PC-3 (cell line): ENCODE results near the gene LOXHD1. TPM values are rescaled to one million over a fixed set of nuclear protein-coding genes. Genes with fewer than 3 reads are reported as not detected.

Experiments
- ATAC-seq: fragments of 200-7000 bp; cut with Tn5 transposase; 2 replicates; pipeline ENCODE4 v1.9.1; 2020; ENCODE audit warnings: mild to moderate bottlenecking, moderate library complexity
- BruUV-seq: library from RNA; stranded (reverse); fragments of 400-500 nt; replicated peaks from 2 replicates; lab custom pipeline; 2021; lab: Mats Ljungman, UMichigan
- CTCF ChIA-PET: fragments of 300-600 bp; sonication (Branson Sonifier 250); formaldehyde crosslinking; loops from one replicate; lab custom pipeline; 2022; ENCODE audit warnings: antibody characterized with exemption; lab: Charles Lee
- POLR2A ChIA-PET: fragments of 300-600 bp; sonication (Branson Sonifier 250); formaldehyde crosslinking; loops from one replicate; lab custom pipeline; 2022; ENCODE audit warnings: antibody characterized with exemption; ENCODE audit not compliant: unreplicated experiment; lab: Charles Lee
- DNase-seq: peaks from one replicate; pipeline ENCODE4 v3.0.0-alpha.2; 2015
- H2AFZ ChIP-seq: fragments of 300-600 bp; sonication (generic); 2 replicates; pipeline ENCODE4 v1.6.0; 2016; ENCODE audit warnings: antibody characterized with exemption, low read length
- H3F3A ChIP-seq: fragments of 300-600 bp; sonication (generic); one replicate; pipeline ENCODE4 v1.6.0; 2017; ENCODE audit warnings: antibody characterized with exemption, low read length, control low read depth, mild to moderate bottlenecking; ENCODE audit not compliant: unreplicated experiment
- H3K27ac ChIP-seq: fragments of 300-600 bp; sonication (generic); 2 replicates; pipeline ENCODE4 v1.5.1; 2016; ENCODE audit warnings: mild to moderate bottlenecking, low read length
- H3K27me3 ChIP-seq: fragments of 300-600 bp; sonication (generic); 2 replicates; pipeline ENCODE4 v1.6.1; 2016; ENCODE audit warnings: low read length, mixed read lengths
- H3K36me3 ChIP-seq: fragments of 300-600 bp; sonication (generic); 2 replicates; pipeline ENCODE4 v1.6.1; 2016; ENCODE audit warnings: low read depth, mixed run types, low read length, mixed read lengths
- H3K4me1 ChIP-seq: fragments of 300-600 bp; sonication (generic); 2 replicates; pipeline ENCODE4 v1.5.1; 2016; ENCODE audit warnings: low read length; ENCODE audit not compliant: insufficient read depth
- H3K4me2 ChIP-seq: fragments of 300-600 bp; sonication (generic); 2 replicates; pipeline ENCODE4 v1.6.0; 2016; ENCODE audit warnings: low read length
- H3K4me3 ChIP-seq: fragments of 300-600 bp; sonication (generic); 2 replicates; pipeline ENCODE4 v1.5.1; 2016; ENCODE audit warnings: mild to moderate bottlenecking, low read length, mixed read lengths
- H3K79me2 ChIP-seq: fragments of 300-600 bp; sonication (generic); 2 replicates; pipeline ENCODE4 v1.6.1; 2017; ENCODE audit warnings: low read length, mixed read lengths
- H3K9ac ChIP-seq: fragments of 300-600 bp; sonication (generic); 2 replicates; pipeline ENCODE4 v1.6.0; 2016; ENCODE audit warnings: mild to moderate bottlenecking, low read length
- H3K9me2 ChIP-seq: fragments of 300-600 bp; sonication (generic); replicated peaks from 2 replicates; pipeline ENCODE4 v1.6.1; 2016; ENCODE audit warnings: mixed run types, low read length, mixed read lengths
- H3K9me3 ChIP-seq: fragments of 300-600 bp; sonication (generic); 2 replicates; pipeline ENCODE4 v1.6.1; 2016; ENCODE audit warnings: low read length, mixed read lengths
- H4K20me1 ChIP-seq: fragments of 300-600 bp; sonication (generic); 2 replicates; pipeline ENCODE4 v1.6.1; 2016; ENCODE audit warnings: low read length, mixed read lengths
- EZH2 ChIP-seq: fragments of 300-600 bp; sonication (generic); IDR thresholded peaks from one replicate; pipeline ENCODE4 v1.6.1; 2017; ENCODE audit warnings: antibody characterized with exemption, mild to moderate bottlenecking, low read length; ENCODE audit not compliant: unreplicated experiment
- EZH2phosphoT487 ChIP-seq: fragments of 300-600 bp; sonication (generic); IDR thresholded peaks from 2 replicates; pipeline ENCODE4 v1.6.1; 2018; ENCODE audit warnings: mild to moderate bottlenecking, antibody characterized with exemption, low read length, borderline replicate concordance
- intact Hi-C: fragments of 100-400 bp; cut with micrococcal nuclease; formaldehyde crosslinking; loops from 2 replicates; pipeline ENCODE4 v1.9.0; 2023
- total RNA-seq: library from RNA; depleted of rRNA; stranded (reverse); fragments of >200 nt; gene quantifications from 2 replicates; pipeline ENCODE4 v1.2.3, GENCODE V29; 2014
- TF ChIP-seq, protein P1 (sequence below): fragments of 300-600 bp; sonication (generic); conservative IDR thresholded peaks from 2 replicates; pipeline ENCODE4 v1.5.1; 2017; ENCODE audit warnings: antibody characterized with exemption, low read depth, mild to moderate bottlenecking, low read length

LOXHD1 gene
- total RNA-seq, 1 experiment from 2014 or later, result not detected

DNA sequence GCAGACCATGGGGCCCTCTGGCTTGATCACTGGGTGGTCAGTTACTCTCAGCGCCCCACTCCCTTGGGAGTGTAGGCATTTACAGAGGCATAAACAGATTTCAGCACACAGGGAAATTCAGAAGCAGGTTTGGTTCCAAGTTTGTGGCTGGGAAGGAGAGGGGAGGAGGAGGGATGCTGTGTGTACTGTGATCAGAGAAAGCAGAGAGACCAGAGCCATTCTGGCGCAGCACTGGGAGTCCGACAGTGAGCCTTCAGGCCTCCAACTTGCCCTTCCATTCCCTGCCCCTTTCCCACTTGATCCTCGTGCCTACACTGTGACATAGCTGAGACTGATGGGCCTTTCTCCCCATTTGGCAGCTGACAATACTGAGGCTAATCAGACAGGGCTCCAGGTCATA lies 47.8 kb upstream of the LOXHD1 start:
- no peak for ATAC-seq
- TF ChIP-seq, protein P1, sequence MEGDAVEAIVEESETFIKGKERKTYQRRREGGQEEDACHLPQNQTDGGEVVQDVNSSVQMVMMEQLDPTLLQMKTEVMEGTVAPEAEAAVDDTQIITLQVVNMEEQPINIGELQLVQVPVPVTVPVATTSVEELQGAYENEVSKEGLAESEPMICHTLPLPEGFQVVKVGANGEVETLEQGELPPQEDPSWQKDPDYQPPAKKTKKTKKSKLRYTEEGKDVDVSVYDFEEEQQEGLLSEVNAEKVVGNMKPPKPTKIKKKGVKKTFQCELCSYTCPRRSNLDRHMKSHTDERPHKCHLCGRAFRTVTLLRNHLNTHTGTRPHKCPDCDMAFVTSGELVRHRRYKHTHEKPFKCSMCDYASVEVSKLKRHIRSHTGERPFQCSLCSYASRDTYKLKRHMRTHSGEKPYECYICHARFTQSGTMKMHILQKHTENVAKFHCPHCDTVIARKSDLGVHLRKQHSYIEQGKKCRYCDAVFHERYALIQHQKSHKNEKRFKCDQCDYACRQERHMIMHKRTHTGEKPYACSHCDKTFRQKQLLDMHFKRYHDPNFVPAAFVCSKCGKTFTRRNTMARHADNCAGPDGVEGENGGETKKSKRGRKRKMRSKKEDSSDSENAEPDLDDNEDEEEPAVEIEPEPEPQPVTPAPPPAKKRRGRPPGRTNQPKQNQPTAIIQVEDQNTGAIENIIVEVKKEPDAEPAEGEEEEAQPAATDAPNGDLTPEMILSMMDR, result no peak
- TF ChIP-seq EZH2, result no peak
- TF ChIP-seq EZH2phosphoT487, result no peak
- H3K36me3 ChIP-seq, result no peaks in the 10 kb centered on the region
- CTCF ChIA-PET, result no interaction called here
- no peaks in the 10 kb centered on the region for H3K9me3 ChIP-seq
- no peak overlapping the region for H3K27ac ChIP-seq
- no peaks in the 10 kb centered on the region for H3F3A ChIP-seq
- H2AFZ ChIP-seq, result no peak overlapping the region
- no peaks in the 10 kb centered on the region for H3K79me2 ChIP-seq
- H3K27me3 ChIP-seq, result no peaks in the 10 kb centered on the region
- H3K9ac ChIP-seq, result no peak overlapping the region
- no peak overlapping the region for H3K4me2 ChIP-seq
- BruUV-seq, result no TSS peak
- DNase-seq, result no peak
- H3K9me2 ChIP-seq, result no peaks in the 10 kb centered on the region
- H3K4me1 ChIP-seq, result peaks cover 7% of the 10 kb centered on the region; the same call in 1 of the 2 replicates
- intact Hi-C loops, result no loop called here
- POLR2A ChIA-PET, result no interaction called here
- no peak overlapping the region for H3K4me3 ChIP-seq
- no peaks in the 10 kb centered on the region for H4K20me1 ChIP-seq

DNA sequence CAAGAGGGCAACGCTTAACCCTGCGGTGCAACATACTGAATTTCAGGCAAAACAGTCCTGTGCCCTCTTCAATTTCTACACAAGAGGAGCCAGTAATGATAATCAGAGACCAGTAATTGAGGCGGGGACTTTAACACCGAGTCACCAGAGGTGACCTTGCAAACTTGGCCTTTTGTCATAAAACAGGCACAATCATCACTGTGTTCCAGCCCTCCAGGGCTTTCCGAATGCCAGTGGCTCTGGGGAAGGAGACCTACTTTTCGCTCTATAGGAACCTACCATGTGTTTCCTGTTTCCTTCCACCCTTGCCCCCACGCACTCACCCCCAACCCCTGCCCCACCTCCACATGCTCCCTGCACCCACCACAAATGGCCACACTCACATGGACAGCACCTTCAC lies 47.2 kb upstream of the LOXHD1 start:
- TF ChIP-seq, protein P1, result no peak
- no peak for TF ChIP-seq EZH2phosphoT487
- no peak for TF ChIP-seq EZH2
- no TSS peak for BruUV-seq
- CTCF ChIA-PET, result no interaction called here

DNA sequence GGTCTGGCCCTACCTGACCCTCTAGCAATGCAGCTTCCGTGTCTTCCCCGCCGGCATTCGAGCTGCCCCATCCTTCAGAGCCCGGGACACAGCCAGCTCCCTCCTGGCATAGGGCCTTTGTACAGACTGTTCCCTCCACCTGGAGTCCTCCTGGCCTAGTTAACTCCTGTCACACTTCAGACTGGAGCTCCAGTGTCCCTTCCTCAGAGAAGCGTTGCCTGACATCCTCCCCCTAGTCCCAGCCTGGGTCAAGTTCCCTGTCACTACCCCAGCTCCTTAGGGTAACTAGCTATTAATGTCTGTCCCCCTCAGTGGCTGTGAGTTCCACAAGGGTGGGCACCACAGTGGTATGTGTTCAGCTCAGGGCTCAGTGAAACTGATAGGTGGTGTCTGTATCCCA lies 45.5 kb upstream of the LOXHD1 start:
- Histone ChIP-seq H3F3A (no peaks in the 10 kb centered on the region), H3K4me2 (no peak overlapping the region), H3K9ac (no peak overlapping the region), H4K20me1 (no peaks in the 10 kb centered on the region), H3K9me2 (no peaks in the 10 kb centered on the region), H3K4me3 (no peak overlapping the region), H3K27me3 (no peaks in the 10 kb centered on the region), H3K27ac (no peak overlapping the region), H2AFZ (no peak overlapping the region), H3K79me2 (no peaks in the 10 kb centered on the region), H3K9me3 (no peaks in the 10 kb centered on the region), H3K36me3 (no peaks in the 10 kb centered on the region), H3K4me1 (peaks cover 7% of the 10 kb centered on the region; the same call in 1 of the 2 replicates)
- no peak for TF ChIP-seq EZH2
- TF ChIP-seq EZH2phosphoT487, result no peak
- TF ChIP-seq, protein P1, result no peak
- ATAC-seq (no peak), DNase-seq (no peak)
- BruUV-seq, result no TSS peak
- CTCF ChIA-PET, result no interaction called here
- intact Hi-C loops, result no loop called here
- POLR2A ChIA-PET, result no interaction called here

More for the DNA sequence above, 47.2 kb upstream of the LOXHD1 start:
- no peaks in the 10 kb centered on the region for H4K20me1 ChIP-seq
- no peaks in the 10 kb centered on the region for H3K36me3 ChIP-seq
- no peak overlapping the region for H3K27ac ChIP-seq
- H3F3A ChIP-seq, result no peaks in the 10 kb centered on the region
- H3K4me3 ChIP-seq, result no peak overlapping the region
- no peak for ATAC-seq
- DNase-seq, result no peak
- intact Hi-C loops, result no loop called here
- no peaks in the 10 kb centered on the region for H3K79me2 ChIP-seq
- H3K27me3 ChIP-seq, result no peaks in the 10 kb centered on the region
- POLR2A ChIA-PET, result no interaction called here
- no peak overlapping the region for H2AFZ ChIP-seq
- H3K4me2 ChIP-seq, result no peak overlapping the region
- H3K9me2 ChIP-seq, result no peaks in the 10 kb centered on the region
- H3K9me3 ChIP-seq, result no peaks in the 10 kb centered on the region
- no peak overlapping the region for H3K9ac ChIP-seq
- peaks cover 7% of the 10 kb centered on the region; the same call in 1 of the 2 replicates for H3K4me1 ChIP-seq
